Astrocyte (in vitro differentiated cells and primary cell): Measurements from ENCODE around the gene CACNA1A. TPM values are rescaled to one million over a fixed set of nuclear protein-coding genes. Genes with fewer than 3 reads are reported as not detected.

Experiments
- DNase-seq: peaks from one replicate; pipeline ENCODE4 v3.0.0-alpha.2; 2010; ENCODE audit warnings: low read depth
- FAIRE-seq: peaks from 2 replicates; lab custom pipeline; 2011; peaks lifted over from hg19 to GRCh38; lab: Jason Lieb, UNC
- H2AFZ ChIP-seq: 2 replicates; pipeline ENCODE4 v1.6.0; 2012; ENCODE audit warnings: low read depth, low read length, inconsistent platforms
- H3K27ac ChIP-seq: 2 replicates; pipeline ENCODE4 v1.5.1; 2011; ENCODE audit warnings: low read depth, low read length, inconsistent platforms
- H3K27me3 ChIP-seq: 2 replicates; pipeline ENCODE4 v1.6.0; 2011; ENCODE audit warnings: low read length, inconsistent platforms; ENCODE audit not compliant: insufficient read depth
- H3K36me3 ChIP-seq: 2 replicates; pipeline ENCODE4 v1.5.1; 2011; ENCODE audit warnings: low read length, inconsistent platforms; ENCODE audit not compliant: insufficient read depth
- H3K4me1 ChIP-seq: 2 replicates; pipeline ENCODE4 v1.5.1; 2011; ENCODE audit warnings: low read length, inconsistent platforms; ENCODE audit not compliant: insufficient read depth
- H3K4me2 ChIP-seq: 2 replicates; pipeline ENCODE4 v1.6.0; 2012; ENCODE audit warnings: low read length, inconsistent platforms
- H3K4me3 ChIP-seq: 2 replicates; pipeline ENCODE4 v1.5.1; 2011; ENCODE audit warnings: low read depth, mild to moderate bottlenecking, low read length, inconsistent platforms; ENCODE audit not compliant: insufficient read depth
- H3K79me2 ChIP-seq: 2 replicates; pipeline ENCODE4 v1.6.0; 2012; ENCODE audit warnings: mild to moderate bottlenecking, low read length, inconsistent platforms; ENCODE audit not compliant: insufficient read depth
- H3K9ac ChIP-seq: 2 replicates; pipeline ENCODE4 v1.6.0; 2012; ENCODE audit warnings: mild to moderate bottlenecking, low read length, inconsistent platforms
- H3K9me3 ChIP-seq: 2 replicates; pipeline ENCODE4 v1.5.1; 2012; ENCODE audit warnings: low read depth, mild to moderate bottlenecking, low read length, inconsistent platforms; ENCODE audit not compliant: insufficient read depth
- H4K20me1 ChIP-seq: 2 replicates; pipeline ENCODE4 v1.6.0; 2012; ENCODE audit warnings: low read length, inconsistent platforms; ENCODE audit not compliant: insufficient read depth
- H3K27ac Mint-ChIP-seq: one replicate; pipeline ENCODE4 v1.8.0; 2021; ENCODE audit warnings: mild to moderate bottlenecking, mixed read lengths; ENCODE audit not compliant: unreplicated experiment
- H3K27me3 Mint-ChIP-seq: one replicate; pipeline ENCODE4 v1.8.0; 2021; ENCODE audit warnings: low read depth, mixed read lengths; ENCODE audit not compliant: unreplicated experiment
- H3K36me3 Mint-ChIP-seq: one replicate; pipeline ENCODE4 v1.8.0; 2021; ENCODE audit warnings: low read depth, mixed read lengths; ENCODE audit not compliant: unreplicated experiment
- H3K4me1 Mint-ChIP-seq: one replicate; pipeline ENCODE4 v1.8.0; 2021; ENCODE audit warnings: low read depth, mixed read lengths; ENCODE audit not compliant: unreplicated experiment
- H3K4me3 Mint-ChIP-seq: one replicate; pipeline ENCODE4 v1.8.0; 2021; ENCODE audit warnings: mild to moderate bottlenecking, moderate library complexity, mixed read lengths; ENCODE audit not compliant: unreplicated experiment
- H3K9me3 Mint-ChIP-seq: one replicate; pipeline ENCODE4 v1.8.0; 2021; ENCODE audit warnings: mild to moderate bottlenecking, mixed read lengths; ENCODE audit not compliant: unreplicated experiment
- EZH2 ChIP-seq: IDR thresholded peaks from 2 replicates; pipeline ENCODE4 v1.6.1; 2012; ENCODE audit warnings: mild to moderate bottlenecking, low read length, inconsistent platforms; ENCODE audit not compliant: insufficient read depth
- total RNA-seq: library from RNA; stranded (reverse); gene quantifications from 2 replicates; pipeline ENCODE4 v1.2.1, GENCODE V29; 2021
- TF ChIP-seq, protein P1 (sequence below): IDR thresholded peaks from 2 replicates; pipeline ENCODE4 v1.5.1; 2011; ENCODE audit warnings: low read depth, mild to moderate bottlenecking, inconsistent platforms, low read length, moderate library complexity; ENCODE audit not compliant: insufficient read depth

CACNA1A gene
- total RNA-seq, 1 donor from 2014 or later: 9.4 TPM

DNA sequence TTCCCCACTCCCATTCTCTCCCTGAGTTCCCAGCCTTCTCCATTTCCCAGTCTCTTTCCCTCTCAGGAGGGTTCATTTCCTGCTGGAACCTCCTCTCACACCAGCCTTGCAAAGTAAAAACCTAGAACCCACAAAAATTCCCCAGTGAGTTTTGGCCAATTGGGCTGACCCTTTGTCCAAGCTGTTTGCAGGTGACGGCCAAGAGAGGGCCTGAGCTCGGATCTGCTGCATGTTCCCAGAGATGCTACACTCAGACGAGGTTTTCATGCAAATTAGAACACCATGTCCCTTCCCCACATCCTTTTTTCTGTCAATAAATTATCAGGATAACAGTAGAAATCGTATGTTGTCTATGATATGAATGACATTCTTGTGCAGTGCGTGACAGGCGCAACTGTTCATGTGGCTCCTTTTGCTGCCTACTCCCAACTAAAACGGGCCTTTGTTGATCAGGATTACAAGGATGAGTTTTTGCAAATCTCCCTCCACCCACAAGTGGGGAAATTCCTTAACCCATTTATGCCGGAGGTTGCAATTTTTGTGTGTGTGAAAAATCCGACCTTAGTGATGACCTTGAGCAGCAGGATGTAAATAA, 149.5 kb downstream of the CACNA1A start:
- Histone ChIP-seq H2AFZ (no peak overlapping the region), H3K9ac (no peak overlapping the region), H3K27ac (no peak overlapping the region), H4K20me1 (no peaks in the 10 kb centered on the region), H3K4me3 (no peak overlapping the region), H3K36me3 (no peaks in the 10 kb centered on the region), H3K4me2 (no peak overlapping the region), H3K4me1 (no peaks in the 10 kb centered on the region), H3K27me3 (peaks cover 7% of the 10 kb centered on the region), H3K9me3 (peaks cover 5% of the 10 kb centered on the region), H3K79me2 (no peaks in the 10 kb centered on the region)
- Mint-ChIP-seq H3K27ac (no peak overlapping the region), H3K9me3 (peaks cover 5% of the 10 kb centered on the region), H3K36me3 (peaks cover 10% of the 10 kb centered on the region), H3K4me1 (no peaks in the 10 kb centered on the region), H3K27me3 (peaks cover 15% of the 10 kb centered on the region), H3K4me3 (no peak overlapping the region)
- TF ChIP-seq, protein P1, sequence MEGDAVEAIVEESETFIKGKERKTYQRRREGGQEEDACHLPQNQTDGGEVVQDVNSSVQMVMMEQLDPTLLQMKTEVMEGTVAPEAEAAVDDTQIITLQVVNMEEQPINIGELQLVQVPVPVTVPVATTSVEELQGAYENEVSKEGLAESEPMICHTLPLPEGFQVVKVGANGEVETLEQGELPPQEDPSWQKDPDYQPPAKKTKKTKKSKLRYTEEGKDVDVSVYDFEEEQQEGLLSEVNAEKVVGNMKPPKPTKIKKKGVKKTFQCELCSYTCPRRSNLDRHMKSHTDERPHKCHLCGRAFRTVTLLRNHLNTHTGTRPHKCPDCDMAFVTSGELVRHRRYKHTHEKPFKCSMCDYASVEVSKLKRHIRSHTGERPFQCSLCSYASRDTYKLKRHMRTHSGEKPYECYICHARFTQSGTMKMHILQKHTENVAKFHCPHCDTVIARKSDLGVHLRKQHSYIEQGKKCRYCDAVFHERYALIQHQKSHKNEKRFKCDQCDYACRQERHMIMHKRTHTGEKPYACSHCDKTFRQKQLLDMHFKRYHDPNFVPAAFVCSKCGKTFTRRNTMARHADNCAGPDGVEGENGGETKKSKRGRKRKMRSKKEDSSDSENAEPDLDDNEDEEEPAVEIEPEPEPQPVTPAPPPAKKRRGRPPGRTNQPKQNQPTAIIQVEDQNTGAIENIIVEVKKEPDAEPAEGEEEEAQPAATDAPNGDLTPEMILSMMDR: no peak
- TF ChIP-seq EZH2: no peak
- DNase-seq (no peak), FAIRE-seq (no peak)

DNA sequence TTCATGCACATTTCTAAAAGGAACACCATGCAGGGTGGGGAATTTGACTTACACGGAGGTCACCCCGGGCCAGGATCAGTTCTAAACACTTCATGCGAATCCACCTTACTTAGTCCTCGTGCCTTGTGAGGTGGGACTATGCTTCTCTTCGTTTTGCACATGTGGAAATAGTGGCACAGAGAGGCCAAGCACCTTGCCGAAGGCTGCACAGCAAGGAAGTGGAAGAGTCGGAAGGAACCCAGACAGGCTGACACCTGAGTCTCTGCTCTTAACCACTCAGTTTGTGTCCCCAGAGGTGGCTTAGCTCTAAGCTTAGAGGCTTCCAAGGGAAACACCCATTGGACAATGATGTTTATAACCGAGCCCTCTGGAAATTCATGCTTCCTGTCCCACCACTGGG, 150.1 kb downstream of the CACNA1A start:
- H3K79me2 ChIP-seq: no peaks in the 10 kb centered on the region
- Mint-ChIP-seq H3K4me3 (no peak overlapping the region), H3K4me1 (no peaks in the 10 kb centered on the region), H3K27me3 (peaks cover 13% of the 10 kb centered on the region), H3K27ac (no peak overlapping the region), H3K9me3 (peaks cover 5% of the 10 kb centered on the region), H3K36me3 (peaks cover 10% of the 10 kb centered on the region)
- H4K20me1 ChIP-seq: no peaks in the 10 kb centered on the region
- DNase-seq (no peak), FAIRE-seq (no peak)
- no peak for TF ChIP-seq EZH2
- TF ChIP-seq, protein P1: no peak
- H3K4me2 ChIP-seq: no peak overlapping the region
- no peak overlapping the region for H3K9ac ChIP-seq
- no peak overlapping the region for H3K27ac ChIP-seq
- H3K27me3 ChIP-seq: peaks cover 3% of the 10 kb centered on the region
- no peaks in the 10 kb centered on the region for H3K36me3 ChIP-seq
- H2AFZ ChIP-seq: no peak overlapping the region
- H3K9me3 ChIP-seq: peaks cover 5% of the 10 kb centered on the region
- H3K4me1 ChIP-seq: no peaks in the 10 kb centered on the region
- no peak overlapping the region for H3K4me3 ChIP-seq

DNA sequence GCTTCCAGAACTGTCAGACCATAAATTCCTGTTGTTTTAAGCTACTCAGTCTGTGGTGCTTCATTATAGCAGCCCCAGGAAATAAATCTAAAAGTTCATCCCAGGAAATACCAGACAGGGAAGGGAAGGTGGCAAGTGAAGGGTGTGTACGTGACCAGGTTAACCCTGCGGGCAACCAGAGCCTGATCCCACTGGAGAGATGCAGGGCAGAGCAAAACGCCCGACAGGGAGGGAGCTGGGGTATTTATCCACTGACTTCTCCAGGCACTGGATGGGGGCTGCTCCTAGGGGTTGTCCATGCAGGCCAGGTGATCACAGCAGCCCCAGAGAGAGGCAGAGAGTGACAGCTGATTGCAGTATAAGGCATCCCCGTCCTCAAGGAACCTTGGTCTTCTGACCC, 150.9 kb downstream of the CACNA1A start:
- no peak for FAIRE-seq

More for the DNA sequence above, 150.9 kb downstream of the CACNA1A start:
- no peak overlapping the region for H3K9ac ChIP-seq
- no peak overlapping the region for H3K27ac ChIP-seq
- H3K9me3 Mint-ChIP-seq: peaks cover 5% of the 10 kb centered on the region
- H3K4me3 ChIP-seq: no peak overlapping the region
- H3K4me3 Mint-ChIP-seq: no peak overlapping the region
- H3K4me1 Mint-ChIP-seq: peaks cover 4% of the 10 kb centered on the region
- H2AFZ ChIP-seq: no peak overlapping the region
- no peak overlapping the region for H3K4me2 ChIP-seq
- H3K27me3 ChIP-seq: peaks cover 2% of the 10 kb centered on the region
- no peak overlapping the region for H3K27ac Mint-ChIP-seq
- H3K9me3 ChIP-seq: peaks cover 5% of the 10 kb centered on the region
- H4K20me1 ChIP-seq: no peaks in the 10 kb centered on the region
- no peak for DNase-seq
- no peaks in the 10 kb centered on the region for H3K4me1 ChIP-seq
- peaks cover 13% of the 10 kb centered on the region for H3K27me3 Mint-ChIP-seq
- peaks cover 7% of the 10 kb centered on the region for H3K36me3 Mint-ChIP-seq
- no peaks in the 10 kb centered on the region for H3K79me2 ChIP-seq
- no peaks in the 10 kb centered on the region for H3K36me3 ChIP-seq
- TF ChIP-seq, protein P1: no peak
- no peak for TF ChIP-seq EZH2
